ENCODE data around the gene REEP6.
"Not testable (repeated sequence)": the region's sequence is repeated elsewhere in the genome, so short reads cannot be mapped to it uniquely, and the experiment has no call there.

REEP6 gene

DNA sequence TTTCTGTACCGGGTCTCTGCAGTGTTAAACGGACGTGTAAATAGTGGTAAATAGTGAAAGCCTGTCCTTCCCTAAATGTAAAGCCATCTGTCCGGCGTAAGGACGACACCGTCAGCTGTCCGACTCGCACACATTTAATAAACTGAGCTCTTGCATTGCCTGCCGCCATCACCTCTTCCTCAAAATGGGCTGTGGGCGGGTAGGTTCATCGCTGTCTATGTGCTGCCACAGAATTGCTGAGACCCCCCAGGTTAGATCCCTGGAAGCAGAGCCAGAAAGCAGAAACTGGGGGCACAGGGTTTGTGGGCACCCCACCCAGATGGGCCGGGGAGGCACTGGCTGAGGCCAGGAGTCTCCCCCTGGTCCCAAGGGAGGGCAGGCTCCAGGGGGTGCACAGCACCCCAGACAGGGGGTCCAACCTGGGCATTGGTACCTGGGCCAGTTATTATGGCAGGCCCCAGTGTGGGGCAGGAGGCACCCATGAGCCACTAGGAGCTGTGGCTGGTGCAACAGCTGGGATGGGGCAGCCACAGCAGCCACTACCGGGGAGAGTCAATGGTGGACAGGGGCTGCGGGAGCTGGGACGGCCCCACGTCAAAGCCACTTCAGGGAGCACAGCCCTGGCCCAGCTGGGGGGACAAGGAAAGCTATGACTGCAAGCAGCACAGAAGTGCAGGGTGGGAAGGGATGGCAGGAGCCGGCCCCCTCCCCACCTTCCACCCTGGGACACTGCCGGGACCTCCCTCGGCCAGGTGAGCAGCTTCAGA is 17.7 kb upstream of the REEP6 start:
- no peak for DNase-seq

GRCh38 chr19:1474011-1474764 is 16.8 kb upstream of the REEP6 start:
- DNase-seq = no peak

GRCh38 chr19:1474765-1475351 is 16.1 kb upstream of the REEP6 start:
- no peak for DNase-seq

GRCh38 chr19:1475751-1476437 is 15.1 kb upstream of the REEP6 start:
- DNase-seq = no peak

- DNase-seq = not testable (repeated sequence)
Observed at GRCh38 chr19:1477056-1477455, 13.9 kb upstream of the REEP6 start.

DNA sequence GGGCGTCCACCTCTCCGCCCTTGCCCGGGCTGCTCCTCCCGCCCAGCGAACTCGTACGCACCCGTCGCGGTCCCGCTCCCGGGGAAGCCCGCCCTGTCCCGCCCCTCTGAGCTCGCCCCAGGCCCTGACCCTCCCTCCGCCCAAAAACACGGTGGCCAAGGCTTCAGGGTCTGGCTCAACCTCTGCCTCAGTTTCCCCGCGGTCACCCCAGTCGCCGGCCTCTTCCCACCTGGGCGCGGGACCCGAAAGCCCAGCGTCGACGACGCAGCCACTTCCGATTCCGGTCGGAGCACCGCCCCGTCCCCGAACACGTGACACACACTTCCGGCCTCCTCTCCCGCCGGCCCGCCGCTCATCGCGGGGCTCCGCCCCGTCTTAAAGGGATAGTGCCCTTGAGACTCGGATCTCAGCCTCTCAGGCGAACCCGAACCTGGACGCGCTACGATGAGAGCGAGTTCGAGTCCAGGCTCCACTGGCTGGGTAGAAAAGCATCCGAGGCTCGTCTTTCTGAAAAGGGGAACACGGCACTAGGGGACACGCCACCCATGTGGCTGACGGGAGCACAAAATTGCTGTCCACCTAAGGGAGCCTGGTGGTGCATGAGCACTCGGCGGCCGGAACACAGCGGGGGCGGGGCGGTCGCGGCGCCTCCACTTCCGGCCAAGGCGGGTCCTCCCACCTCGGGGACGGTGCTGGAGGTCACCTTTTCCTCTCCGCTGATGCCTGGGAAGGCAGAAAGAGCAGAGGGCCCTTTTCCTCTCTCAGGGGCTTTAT is 11.9 kb upstream of the REEP6 start, which contains the start of gene C19orf25:
C19orf25 (minus strand) TSS at position 282 of the 774 bp plus-strand sequence. CDS start 312 bp downstream, outside the sequence.
- DNase-seq = peak; percentile 89

- DNase-seq = no peak
Observed at GRCh38 chr19:1481224-1481892, 9.6 kb upstream of the REEP6 start.

DNA sequence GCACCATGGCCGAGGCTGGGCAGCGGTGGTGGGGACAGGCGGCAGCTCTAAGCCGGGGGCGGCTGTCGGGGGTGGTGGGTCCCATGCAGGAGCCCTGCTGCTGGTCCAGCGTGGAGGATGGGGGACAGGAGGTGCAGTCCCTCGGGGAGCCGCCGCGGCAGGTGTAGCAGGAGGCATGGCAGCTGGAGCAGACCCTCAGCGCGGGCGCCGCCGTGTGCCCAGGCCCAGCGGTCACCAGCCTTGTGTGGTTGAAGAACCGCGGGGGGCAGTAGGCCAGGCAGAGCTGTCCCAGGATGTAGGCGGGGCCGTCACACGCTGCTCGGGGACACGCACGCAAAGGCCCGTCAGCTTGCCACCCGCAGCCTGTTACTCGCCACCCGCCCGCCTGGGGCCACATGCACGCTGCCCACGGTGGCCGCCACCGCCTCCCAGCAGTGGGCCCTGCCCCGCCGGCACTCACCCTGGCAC is 9.1 kb upstream of the REEP6 start:
- DNase-seq = no peak

GRCh38 chr19:1482361-1483130 is 8.4 kb upstream of the REEP6 start:
- no peak for DNase-seq

DNA sequence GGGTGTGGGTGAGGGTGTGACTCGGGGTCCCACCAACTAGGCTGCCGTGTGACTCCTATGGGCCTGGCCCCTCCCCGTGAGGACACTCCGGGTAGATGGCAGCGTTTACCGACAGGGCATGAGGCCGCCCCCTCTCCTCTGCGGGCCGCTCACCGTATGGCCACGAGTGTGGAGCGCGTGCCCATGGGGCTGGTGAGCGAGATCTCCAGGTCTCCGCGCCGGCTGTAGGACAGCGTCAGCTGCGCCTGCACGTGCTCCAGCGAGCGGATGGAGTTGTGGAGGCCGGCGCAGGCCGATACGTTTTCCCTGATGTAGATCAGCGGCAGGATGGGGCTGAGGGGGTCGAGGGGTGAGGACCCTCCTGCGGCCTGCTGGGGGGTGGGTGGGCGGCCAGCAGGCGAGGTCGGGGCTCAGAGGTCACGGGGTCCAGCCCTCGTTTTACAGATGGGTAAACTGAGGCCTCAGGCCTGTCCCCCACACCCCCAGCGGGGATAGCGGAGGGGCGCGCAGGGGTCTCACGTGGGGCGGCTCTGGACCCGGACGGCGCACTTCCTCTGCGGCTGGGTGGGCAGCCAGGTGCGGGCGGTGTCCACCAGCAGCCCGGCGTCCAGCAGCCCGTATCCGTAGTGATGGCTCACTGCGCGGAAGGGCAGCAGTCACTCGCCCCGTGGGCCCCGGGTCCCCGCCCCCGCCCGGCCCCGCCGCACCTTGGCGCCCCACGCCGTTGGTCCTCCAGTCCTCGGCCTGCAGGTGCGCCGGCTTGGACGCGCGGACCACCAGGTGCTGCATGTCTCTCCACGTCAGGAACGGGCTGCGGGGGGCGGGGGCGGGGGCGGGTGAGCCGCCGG is 7.6 kb upstream of the REEP6 start:
- DNase-seq = no peak

DNA sequence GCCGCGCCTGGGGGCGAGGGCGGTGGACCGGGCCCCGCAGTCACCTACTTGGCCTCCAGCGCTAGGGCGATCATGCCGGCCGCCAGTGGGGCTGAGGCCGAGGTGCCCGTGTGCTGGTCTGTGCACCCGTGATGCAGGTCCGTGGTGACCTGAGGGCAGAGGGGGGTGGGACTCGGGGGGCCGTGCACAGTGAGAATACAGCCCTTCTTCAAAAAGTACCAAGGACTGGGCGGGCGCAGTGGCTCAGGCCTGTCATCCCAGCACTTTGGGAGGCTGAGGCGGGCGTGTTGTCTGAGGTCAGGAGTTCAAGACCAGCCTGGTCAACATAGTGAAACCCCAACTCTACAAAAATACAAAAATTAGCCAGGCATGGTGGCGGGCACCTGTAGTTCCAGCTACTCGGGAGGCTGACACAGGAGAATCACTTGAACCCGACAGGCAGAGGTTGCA is 7.0 kb upstream of the REEP6 start:
- no peak for DNase-seq

DNA sequence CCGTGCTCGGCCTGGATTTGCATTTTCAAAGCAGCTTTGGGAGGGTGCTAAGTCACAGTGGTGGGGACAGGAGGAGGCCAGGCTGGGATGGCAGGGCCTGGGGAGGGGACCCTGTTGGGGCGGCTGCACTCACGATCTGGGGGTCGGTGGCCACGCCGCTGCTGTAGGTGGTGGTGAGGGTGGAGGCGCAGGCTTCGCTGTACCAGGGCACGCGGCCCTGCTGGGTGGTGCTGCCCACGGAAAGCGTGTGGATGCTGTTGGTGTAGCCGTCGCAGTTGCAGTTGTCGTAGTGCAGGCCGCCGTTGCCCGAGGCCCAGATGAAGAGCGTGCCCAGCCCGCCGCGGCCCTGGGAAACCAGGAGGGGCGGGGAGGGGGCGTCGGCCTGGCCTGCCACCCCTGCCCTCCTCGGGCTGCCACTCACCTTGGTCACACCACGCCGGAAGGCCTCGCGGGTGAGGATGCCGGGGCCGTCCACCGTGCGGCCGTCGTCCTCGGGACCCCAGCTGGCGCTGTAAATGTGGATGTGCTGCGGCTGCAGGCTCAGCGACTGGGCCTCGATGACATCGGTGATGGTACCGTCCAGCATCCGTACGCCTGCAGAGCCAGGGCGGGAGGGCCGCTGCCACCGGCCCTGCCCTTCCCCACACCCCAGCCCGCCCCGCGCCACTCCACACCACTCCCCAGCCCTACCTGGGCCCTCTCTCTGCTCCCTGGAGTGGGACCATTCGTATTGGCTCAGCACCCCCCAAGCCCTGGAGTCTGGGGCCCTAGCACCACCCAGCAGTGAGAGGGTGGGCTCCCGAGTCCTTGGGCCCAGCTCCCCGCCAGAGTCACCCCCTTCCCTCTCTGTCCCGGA is 4.0 kb upstream of the REEP6 start:
- no peak for DNase-seq

DNA sequence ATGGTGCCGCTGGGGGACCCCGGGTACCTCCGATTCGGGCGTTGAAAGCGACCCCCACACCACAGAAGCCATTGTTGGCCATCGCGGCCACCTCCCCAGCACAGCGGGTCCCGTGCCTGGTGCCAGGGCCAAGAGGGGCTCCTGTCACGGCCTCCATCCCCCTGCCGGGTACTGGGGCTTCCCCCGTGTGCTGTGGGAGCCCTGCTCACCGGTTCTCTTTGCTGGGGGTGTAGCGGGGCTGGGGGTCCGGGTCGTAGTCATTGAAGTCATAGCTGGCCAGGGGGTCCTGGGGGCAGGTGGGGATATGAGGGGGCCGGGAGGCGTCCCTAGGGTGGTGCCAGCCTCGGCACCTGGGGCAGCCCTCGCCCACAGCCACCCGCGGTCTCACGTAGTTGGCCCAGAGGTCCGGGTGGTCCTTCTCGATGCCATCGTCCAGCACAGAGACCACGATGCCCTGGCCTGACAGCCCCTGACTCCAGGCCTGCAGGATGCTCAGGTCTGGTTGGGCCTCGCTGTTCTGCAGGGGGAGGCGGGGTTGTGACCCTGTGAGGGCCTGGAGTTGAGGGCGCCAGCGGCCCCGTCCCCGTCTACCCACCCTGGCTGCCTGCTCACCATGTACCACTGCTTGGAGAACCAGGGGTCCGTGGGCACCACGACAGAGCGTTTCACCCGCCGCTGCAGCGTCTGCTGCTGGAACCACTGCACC is 3.3 kb upstream of the REEP6 start:
- no peak for DNase-seq

DNA sequence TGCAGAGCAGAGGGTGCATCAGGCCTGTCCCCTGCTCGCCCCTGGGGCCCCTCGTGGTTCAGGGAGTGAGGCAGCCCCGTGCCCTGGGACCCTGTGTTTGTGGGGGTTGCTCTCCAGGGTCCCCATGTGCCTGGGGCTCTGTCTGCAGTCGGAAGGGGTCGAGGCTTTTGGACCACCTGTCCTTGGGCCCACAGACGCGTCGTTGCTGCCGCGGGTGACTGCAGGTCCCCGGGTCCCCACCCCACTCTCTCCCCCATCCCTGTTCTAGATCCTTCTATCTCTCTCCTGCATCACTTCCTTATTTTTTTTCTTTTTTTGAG is 2.7 kb upstream of the REEP6 start:
- DNase-seq = no peak

DNA sequence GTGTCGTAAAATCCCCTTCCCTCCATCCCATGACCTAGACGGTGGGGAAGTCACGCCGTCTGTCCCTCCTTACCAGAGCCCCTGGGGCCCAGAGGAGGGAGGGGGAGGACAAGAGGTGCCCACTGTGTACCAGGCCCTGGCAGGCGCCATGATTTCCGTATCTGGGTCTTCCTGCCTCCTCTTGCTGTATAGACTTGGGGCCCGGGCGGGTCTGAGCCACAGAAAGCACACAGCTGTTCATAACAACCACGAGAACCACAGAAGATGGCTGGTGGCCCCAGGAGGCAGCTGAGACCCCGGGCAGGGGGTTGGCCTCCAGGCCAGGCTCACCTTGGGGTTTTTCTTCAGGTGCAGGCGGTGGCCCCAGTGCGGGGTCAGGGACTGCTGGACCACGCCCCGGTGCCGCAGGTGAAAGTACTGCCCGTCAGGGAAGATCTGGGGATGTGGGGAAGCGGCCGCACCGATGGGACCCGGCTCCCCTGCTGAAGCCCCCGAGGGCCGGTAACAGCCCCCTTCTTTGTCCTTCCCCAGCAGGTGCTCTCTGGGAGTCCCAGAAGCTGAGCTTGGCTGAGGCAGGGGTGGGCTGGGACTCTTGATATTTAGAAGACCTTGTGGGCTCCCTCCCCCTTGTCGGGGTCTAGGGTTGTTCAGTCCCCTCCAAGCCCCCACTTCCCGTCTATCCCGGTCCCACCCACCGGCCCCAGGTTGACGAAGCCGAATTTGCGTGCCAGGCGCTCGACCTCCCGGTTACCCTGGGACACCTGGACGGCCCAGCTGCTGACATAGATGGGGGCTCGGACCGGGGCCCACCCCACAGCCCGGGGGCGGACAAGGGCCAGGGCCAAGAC is 1.3 kb upstream of the REEP6 start:
- no peak for DNase-seq

GRCh38 chr19:1490311-1491113 is 469 bp upstream of the REEP6 start, which contains the start of gene PCSK4:
PCSK4 (minus strand) TSS chr19:1490350; CDS start chr19:1490346, 4 bp downstream.
- peak; percentile 97 for DNase-seq

DNA sequence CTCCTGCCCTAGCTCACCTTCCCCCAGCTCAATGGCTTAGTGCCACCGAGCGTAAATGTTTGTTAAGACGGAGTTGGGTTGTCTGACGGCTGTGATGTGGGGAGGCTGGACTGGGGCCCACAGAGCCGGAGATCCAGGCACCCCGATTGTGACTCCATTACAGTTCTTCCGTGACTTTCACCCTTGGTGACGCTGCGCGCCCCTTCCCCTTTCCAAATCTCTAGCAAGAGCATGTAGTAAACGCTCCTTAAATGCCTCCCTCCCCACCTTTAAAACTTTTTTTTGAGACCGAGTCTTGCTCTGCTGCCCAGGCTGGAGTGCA is 829 bp downstream of the REEP6 start:
- DNase-seq = no peak

Measured in activated effector memory CD4-positive, alpha-beta T cell treated with Interleukin-2 at 50 U/mL for 16 hours (primary cell).